ENCODE data around the gene COL24A1.
A peak's percentile ranks its signal among the peaks of the same experiment; 100 is the strongest.
"Not testable (repeated sequence)": the region's sequence is repeated elsewhere in the genome, so short reads cannot be mapped to it uniquely, and the experiment has no call there.

COL24A1 gene

GRCh38 chr1:86152887-86153286 lies 3.7 kb downstream of the COL24A1 start:
- DNase-seq: no peak

DNA sequence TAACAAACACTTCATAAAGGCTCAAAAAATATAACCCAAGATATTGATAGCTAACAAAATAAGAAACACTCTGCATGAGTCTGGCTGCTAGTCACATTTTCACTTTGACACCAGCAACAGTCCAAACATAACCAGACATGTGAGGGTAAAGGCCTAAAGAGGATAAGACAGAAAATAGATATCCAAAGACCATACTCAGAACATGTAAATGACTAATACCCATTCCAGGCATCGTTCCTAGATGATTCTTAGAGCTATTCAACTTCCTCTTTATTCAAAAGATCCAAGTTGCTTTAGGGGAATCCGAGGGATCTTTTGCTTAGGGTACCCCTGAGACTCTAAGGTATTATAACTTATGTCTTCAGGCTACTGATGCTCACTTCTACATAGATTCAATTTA lies 5.1 kb downstream of the COL24A1 start:
- DNase-seq: peak; percentile 34 to 54 (median 42)

- DNase-seq: no peak
Observed at GRCh38 chr1:86150553-86151055, 6.0 kb downstream of the COL24A1 start.

DNA sequence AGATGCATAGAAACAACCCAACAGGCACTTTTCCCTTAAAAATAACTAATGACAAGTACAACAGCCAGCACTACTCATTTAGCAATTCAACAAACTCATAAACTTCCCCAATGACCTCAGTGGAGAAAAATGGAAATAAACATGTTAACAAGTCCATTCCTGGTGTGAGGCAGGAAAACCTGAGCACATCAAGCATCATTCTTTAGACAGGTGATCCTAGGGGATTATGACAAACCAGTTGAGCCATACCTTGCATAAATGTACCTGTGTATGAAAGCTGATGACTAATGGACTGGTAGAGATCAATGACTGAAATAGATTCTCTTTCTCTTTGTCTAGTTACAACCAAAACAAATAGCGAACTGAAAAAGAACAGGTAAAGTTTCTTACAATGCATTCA lies 7.0 kb downstream of the COL24A1 start:
- no peak for DNase-seq

- DNase-seq: no peak
Observed at GRCh38 chr1:86147755-86148154, 8.8 kb downstream of the COL24A1 start.

DNA sequence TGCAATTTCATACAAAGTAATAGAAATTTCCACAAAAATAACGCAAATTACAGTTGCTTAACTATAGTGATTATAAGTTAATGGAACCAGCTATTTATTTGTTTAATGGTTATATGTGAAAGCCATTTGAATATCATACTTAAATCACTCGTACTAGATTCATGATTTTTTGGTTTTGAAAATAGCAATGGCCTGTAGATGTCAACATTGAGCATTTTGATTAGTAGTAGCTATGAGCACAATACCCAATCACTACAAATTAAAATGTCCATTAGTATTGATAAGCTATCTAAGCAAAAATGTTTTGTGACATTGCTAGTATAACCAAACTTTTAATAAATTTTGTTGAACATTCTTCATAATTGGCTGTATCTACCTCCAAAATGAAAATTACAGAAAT lies 10.0 kb downstream of the COL24A1 start:
- no peak for DNase-seq

DNA sequence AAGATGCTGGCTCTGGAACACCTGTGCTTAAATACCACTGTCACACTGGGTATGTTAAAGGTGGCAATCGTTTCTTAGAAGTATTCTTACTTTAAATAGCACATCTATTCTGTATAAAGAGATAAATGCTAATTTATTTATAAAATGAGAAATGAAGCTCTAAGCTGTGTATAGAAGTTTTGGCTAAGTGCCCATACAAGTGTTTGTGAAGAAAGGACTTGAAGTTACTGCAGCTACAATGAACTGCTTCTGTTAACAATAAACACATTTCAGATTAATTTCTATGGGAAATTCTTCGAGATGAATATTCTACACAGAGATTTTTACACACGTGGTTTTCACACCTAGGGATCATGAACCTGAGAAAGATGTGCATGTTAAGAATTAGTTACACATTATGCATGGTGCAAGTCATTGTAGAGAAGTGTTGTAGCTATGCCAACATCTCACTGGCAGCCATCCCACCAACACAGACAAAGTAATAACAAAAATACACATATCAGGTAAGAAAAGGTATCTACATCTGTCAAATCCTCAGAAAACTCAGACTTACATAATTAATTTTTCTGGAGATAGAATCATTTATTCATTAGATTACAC lies 16.2 kb downstream of the COL24A1 start:
- DNase-seq: no peak

GRCh38 chr1:86138746-86139145 lies 17.8 kb downstream of the COL24A1 start:
- no peak for DNase-seq

DNA sequence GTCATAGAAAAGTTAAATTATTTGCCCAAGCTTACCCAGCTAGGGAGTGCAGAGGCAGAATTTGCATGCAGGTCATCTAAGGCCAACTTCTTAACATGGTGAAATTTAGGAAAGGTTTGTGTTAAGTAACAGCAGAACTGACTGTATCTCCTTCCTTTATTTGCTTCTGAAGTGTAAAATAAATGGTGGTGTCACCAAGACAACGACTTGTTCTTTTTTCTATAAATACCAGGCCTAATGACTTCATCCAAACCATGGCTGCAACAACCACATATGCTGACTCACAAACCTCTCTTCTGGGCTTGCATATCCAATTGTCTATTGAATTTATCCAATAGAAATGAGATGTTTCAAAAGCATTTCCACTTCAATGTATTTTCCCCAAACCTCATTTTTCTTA lies 19.1 kb downstream of the COL24A1 start:
- peak; percentile 84 to 96 (median 96) for DNase-seq

GRCh38 chr1:86119214-86119764 lies 37.3 kb downstream of the COL24A1 start:
- no peak for DNase-seq

DNA sequence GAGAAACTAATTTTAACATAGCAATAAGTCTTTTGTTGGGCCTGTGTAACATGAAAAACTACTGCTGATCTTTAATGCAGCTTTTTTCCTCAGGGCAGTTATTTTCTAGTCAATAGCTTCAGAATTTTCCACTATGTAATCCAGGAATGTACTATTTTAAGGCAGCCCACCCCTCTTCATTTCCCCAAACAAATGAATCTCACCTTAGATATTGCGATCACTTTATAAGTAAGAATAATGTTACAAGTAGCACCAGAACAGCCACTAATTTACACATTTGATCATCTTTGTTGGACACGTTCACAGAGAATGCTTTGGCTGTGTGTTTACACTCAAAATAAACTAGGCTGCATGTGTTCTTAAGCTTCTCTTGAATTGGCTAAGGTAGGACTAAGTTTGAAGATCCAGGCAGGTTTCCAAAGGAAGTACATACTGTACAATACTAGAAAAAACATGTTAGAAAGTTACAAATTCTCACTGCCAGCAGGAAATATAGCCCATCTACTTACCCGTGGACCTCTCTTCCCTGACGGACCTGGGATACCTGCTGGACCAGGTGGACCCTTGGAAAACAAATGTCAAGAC lies 41.7 kb downstream of the COL24A1 start:
- DNase-seq: no peak

- DNase-seq: no peak
Observed at GRCh38 chr1:86114236-86114635, 42.3 kb downstream of the COL24A1 start.

- DNase-seq: not testable (repeated sequence)
Observed at GRCh38 chr1:86111590-86111989, 45.0 kb downstream of the COL24A1 start.

DNA sequence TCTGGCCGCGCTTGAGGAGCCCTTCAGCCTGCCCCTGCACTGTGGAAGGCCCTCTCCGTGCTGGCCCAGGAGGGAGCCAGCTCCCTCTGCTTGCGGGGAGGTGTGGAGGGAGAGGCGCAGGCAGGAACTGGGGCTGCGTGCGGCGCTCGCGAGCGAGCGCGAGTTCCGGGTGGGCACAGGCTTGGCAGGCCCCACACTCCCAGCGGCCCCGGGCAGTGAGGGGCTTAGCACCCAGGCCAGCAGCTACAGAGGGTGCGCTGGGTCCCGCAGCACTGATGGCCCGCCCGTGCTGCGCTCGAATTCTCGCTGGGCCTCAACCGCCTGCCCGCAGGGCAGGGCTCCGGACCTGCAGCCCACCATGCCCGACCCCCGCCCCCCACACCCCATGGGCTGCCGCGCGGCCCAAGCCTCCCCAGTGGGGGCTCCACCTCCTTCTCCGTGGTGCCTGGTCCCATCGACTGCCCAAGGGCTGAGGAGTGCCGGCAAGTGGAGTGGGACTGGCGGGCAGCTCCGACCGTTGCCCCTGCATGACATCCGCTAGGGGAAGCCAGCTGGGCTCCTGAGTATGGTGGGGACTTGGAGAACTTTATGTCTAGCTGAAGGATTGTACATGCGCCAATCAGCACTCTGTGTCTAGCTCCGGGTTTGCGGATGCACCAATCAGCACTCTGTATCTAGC lies 46.0 kb downstream of the COL24A1 start:
- DNase-seq: no peak

GRCh38 chr1:86105533-86105866 lies 51.1 kb downstream of the COL24A1 start:
- DNase-seq: no peak

- no peak for DNase-seq
Observed at GRCh38 chr1:86104606-86105532, 51.7 kb downstream of the COL24A1 start.

- no peak for DNase-seq
Observed at GRCh38 chr1:86101616-86102015, 55.0 kb downstream of the COL24A1 start.

- no peak for DNase-seq
Observed at GRCh38 chr1:86100401-86100800, 56.2 kb downstream of the COL24A1 start.

GRCh38 chr1:86089765-86090164 lies 66.8 kb downstream of the COL24A1 start:
- DNase-seq: no peak

GRCh38 chr1:86085741-86086409 lies 70.7 kb downstream of the COL24A1 start:
- peak in 2 of 3 donors; percentile 22 to 32 for DNase-seq

DNA sequence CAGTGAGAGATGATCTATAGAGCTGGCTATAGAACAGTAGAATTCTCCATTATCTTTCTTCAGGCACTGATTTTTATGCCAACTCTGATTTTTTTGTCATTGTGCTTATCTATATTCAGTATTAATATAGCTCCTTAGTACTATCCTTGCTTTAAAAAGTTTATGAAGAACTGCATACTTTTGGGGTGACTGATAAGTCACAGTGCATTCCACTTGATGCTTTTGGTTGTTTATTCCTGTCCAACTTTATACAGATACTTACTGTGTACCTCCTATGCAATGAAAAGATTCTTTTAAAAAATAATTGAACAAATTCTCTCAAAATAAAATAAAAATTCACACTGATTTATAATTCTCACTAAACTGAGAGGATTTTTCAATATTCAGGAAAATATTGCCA lies 71.6 kb downstream of the COL24A1 start:
- DNase-seq: no peak

- DNase-seq: no peak
Observed at GRCh38 chr1:86082183-86082582, 74.4 kb downstream of the COL24A1 start.

Measured in suppressor macrophage treated with lipopolysaccharide for 1 hour (primary cell).